ENCODE data around the gene MXD3.

DNA sequence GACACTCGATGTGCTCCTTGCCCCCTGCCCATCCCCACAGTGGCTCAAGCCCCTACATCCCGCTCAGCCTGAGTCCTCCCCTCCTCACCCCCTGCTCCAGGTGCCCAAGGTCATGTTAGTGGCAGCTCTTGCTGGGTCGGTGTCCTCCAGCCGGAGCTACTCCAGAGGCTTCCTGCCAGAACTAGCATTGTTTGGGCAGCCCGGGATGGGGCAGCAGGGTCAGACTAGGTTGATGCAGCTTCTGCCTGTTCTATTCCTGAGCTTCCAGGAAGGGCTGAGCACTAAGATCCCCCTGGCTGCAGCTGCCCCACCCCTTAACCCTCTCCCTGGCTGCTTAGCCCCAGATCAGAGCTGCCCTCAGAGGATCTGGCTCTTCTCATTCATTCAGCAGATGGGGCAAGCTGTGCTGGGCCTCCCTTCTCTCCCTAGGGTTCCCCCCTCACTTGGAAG is 46.7 kb upstream of the MXD3 start:
- TF ChIP-seq POLR2AphosphoS5 (IDR thresholded peaks at IDR 0.05), result no peak
- TF ChIP-seq, protein P1, sequence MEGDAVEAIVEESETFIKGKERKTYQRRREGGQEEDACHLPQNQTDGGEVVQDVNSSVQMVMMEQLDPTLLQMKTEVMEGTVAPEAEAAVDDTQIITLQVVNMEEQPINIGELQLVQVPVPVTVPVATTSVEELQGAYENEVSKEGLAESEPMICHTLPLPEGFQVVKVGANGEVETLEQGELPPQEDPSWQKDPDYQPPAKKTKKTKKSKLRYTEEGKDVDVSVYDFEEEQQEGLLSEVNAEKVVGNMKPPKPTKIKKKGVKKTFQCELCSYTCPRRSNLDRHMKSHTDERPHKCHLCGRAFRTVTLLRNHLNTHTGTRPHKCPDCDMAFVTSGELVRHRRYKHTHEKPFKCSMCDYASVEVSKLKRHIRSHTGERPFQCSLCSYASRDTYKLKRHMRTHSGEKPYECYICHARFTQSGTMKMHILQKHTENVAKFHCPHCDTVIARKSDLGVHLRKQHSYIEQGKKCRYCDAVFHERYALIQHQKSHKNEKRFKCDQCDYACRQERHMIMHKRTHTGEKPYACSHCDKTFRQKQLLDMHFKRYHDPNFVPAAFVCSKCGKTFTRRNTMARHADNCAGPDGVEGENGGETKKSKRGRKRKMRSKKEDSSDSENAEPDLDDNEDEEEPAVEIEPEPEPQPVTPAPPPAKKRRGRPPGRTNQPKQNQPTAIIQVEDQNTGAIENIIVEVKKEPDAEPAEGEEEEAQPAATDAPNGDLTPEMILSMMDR (IDR thresholded peaks at IDR 0.05), result no peak

Measured in breast epithelium (tissue), 3 donors.